Lower lobe of right lung (tissue), 2 donors: ENCODE measurements around the gene RNF126. TPM values are rescaled to one million over a fixed set of nuclear protein-coding genes. Genes with fewer than 3 reads are reported as not detected.
A peak's percentile ranks its signal among the peaks of the same experiment; 100 is the strongest.

Experiments
- ATAC-seq, 2 donors: fragments of 200-7000 bp; cut with Tn5 transposase; one replicate each; pipeline ENCODE4 v1.9.1; 2020 to 2022; ENCODE audit warnings: mild to moderate bottlenecking in 2 of 2, moderate library complexity in 2 of 2
- DNase-seq: peaks from one replicate; pipeline ENCODE4 v3.0.0-alpha.2; 2020
- H3K27ac ChIP-seq: fragments of 200-600 bp; one replicate; pipeline ENCODE4 v1.8.0; 2022
- H3K27me3 ChIP-seq: fragments of 200-600 bp; one replicate; pipeline ENCODE4 v1.8.0; 2022; ENCODE audit warnings: low read depth
- H3K36me3 ChIP-seq: fragments of 200-600 bp; one replicate; pipeline ENCODE4 v1.8.0; 2022; ENCODE audit warnings: mild to moderate bottlenecking
- H3K4me1 ChIP-seq: fragments of 200-600 bp; one replicate; pipeline ENCODE4 v1.8.0; 2022
- H3K4me3 ChIP-seq: fragments of 200-600 bp; one replicate; pipeline ENCODE4 v1.8.0; 2022; ENCODE audit warnings: mild to moderate bottlenecking
- H3K9me3 ChIP-seq: fragments of 200-600 bp; one replicate; pipeline ENCODE4 v1.8.0; 2022
- CTCF ChIP-seq: fragments of 200-600 bp; IDR thresholded peaks from one replicate; pipeline ENCODE4 v1.8.0; 2022; ENCODE audit warnings: antibody characterized with exemption, mild to moderate bottlenecking
- intact Hi-C: fragments of 100-400 bp; cut with DNase I; formaldehyde crosslinking; loops from one replicate; pipeline ENCODE4 v1.11.0; 2022
- total RNA-seq: library from RNA; stranded (reverse); fragmentation: NEBNext Ultra II Directional; extraction: Animal tissue kit (Norgen Biotek cat#: 25700); gene quantifications from one replicate; pipeline ENCODE4 v1.2.1, GENCODE V29; 2021
- donor health status: DM: no; HTN: yes; CAD: no; lungs with severe emphysema.

The RNF126 gene
- total RNA-seq, 1 donor from 2014 or later: 27.0 TPM

GRCh38 chr19:680287-681028, 17.4 kb upstream of the RNF126 start:
- H3K4me1 ChIP-seq: peaks cover 40% of the 10 kb centered on the region
- H3K27ac ChIP-seq: peak overlapping the region; percentile 95
- intact Hi-C loops: no loop called here

GRCh38 chr19:679418-680286, 16.6 kb upstream of the RNF126 start:
- H3K27ac ChIP-seq: peak overlapping the region; percentile 95
- peaks cover 3% of the 10 kb centered on the region for H3K36me3 ChIP-seq
- intact Hi-C loops: no loop called here
- H3K9me3 ChIP-seq: no peaks in the 10 kb centered on the region
- DNase-seq (peak; percentile 77), ATAC-seq (peak; percentile 1 to 5)
- H3K4me1 ChIP-seq: peaks cover 40% of the 10 kb centered on the region
- no peak for TF ChIP-seq CTCF
- peak overlapping the region; percentile 67 for H3K4me3 ChIP-seq
- peaks cover 12% of the 10 kb centered on the region for H3K27me3 ChIP-seq

More at GRCh38 chr19:680287-681028, 17.4 kb upstream of the RNF126 start:
- DNase-seq (peak; percentile 100), ATAC-seq (peak; percentile 87 to 94)
- peaks cover 6% of the 10 kb centered on the region for H3K27me3 ChIP-seq
- H3K4me3 ChIP-seq: peak overlapping the region; percentile 67
- peaks cover 3% of the 10 kb centered on the region for H3K36me3 ChIP-seq
- TF ChIP-seq CTCF: peak; percentile 46
- no peaks in the 10 kb centered on the region for H3K9me3 ChIP-seq

- Histone ChIP-seq H3K4me3 (peak overlapping the region; percentile 67), H3K27me3 (peaks cover 13% of the 10 kb centered on the region), H3K27ac (peak overlapping the region; percentile 95), H3K9me3 (no peaks in the 10 kb centered on the region), H3K4me1 (peaks cover 40% of the 10 kb centered on the region), H3K36me3 (peaks cover 3% of the 10 kb centered on the region)
- intact Hi-C loops: no loop called here
- no peak for TF ChIP-seq CTCF
- DNase-seq: no peak
- no peak for ATAC-seq
These were observed 15.9 kb upstream of the RNF126 start for GRCh38 chr19:678791-679388.

GRCh38 chr19:677601-678436, 14.8 kb upstream of the RNF126 start:
- peak overlapping the region; percentile 57 for H3K4me3 ChIP-seq
- DNase-seq: no peak

More at GRCh38 chr19:677601-678436, 14.8 kb upstream of the RNF126 start:
- ATAC-seq: no peak
- H3K9me3 ChIP-seq: no peaks in the 10 kb centered on the region
- intact Hi-C loops: no loop called here
- H3K27ac ChIP-seq: peak overlapping the region; percentile 90
- TF ChIP-seq CTCF: no peak
- H3K27me3 ChIP-seq: peaks cover 13% of the 10 kb centered on the region
- peaks cover 40% of the 10 kb centered on the region for H3K4me1 ChIP-seq
- peaks cover 3% of the 10 kb centered on the region for H3K36me3 ChIP-seq
